NCI-H2196 treated with DMSO at 0.1 percent for 48 hours (cell line): ENCODE measurements around the gene FBXO8.
"Not testable (repeated sequence)": the region's sequence is repeated elsewhere in the genome, so short reads cannot be mapped to it uniquely, and the experiment has no call there.

ENCODE experiments used
- DNase-seq: peaks from one replicate; lab custom pipeline; 2025; ENCODE audit not compliant: unreplicated experiment; lab: John Stamatoyannopoulos, UW

FBXO8 gene

GRCh38 chr4:174284487-174284886, 1.0 kb upstream of the FBXO8 start:
- no peak for DNase-seq

- DNase-seq: peak; percentile 40
Observed at GRCh38 chr4:174282836-174283506, 496 bp downstream of the FBXO8 start.

GRCh38 chr4:174281901-174282300, 1.6 kb downstream of the FBXO8 start:
- DNase-seq: no peak

- no peak for DNase-seq
Observed at GRCh38 chr4:174281182-174281737, 2.2 kb downstream of the FBXO8 start.

GRCh38 chr4:174279433-174280155, 3.9 kb downstream of the FBXO8 start:
- DNase-seq: no peak

- no peak for DNase-seq
Observed at GRCh38 chr4:174278467-174278866, 5.0 kb downstream of the FBXO8 start.

GRCh38 chr4:174277433-174277832, 6.0 kb downstream of the FBXO8 start:
- DNase-seq: no peak

GRCh38 chr4:174275101-174275500, 8.4 kb downstream of the FBXO8 start:
- no peak for DNase-seq

GRCh38 chr4:174274436-174274835, 9.0 kb downstream of the FBXO8 start:
- no peak for DNase-seq

- DNase-seq: no peak
Observed at GRCh38 chr4:174273930-174274329, 9.5 kb downstream of the FBXO8 start.

GRCh38 chr4:174266416-174266815, 17.1 kb downstream of the FBXO8 start:
- no peak for DNase-seq

- DNase-seq: no peak
Observed at GRCh38 chr4:174265916-174266315, 17.6 kb downstream of the FBXO8 start.

- no peak for DNase-seq
Observed at GRCh38 chr4:174263445-174263736, 20.1 kb downstream of the FBXO8 start.

GRCh38 chr4:174262624-174263444, 20.6 kb downstream of the FBXO8 start:
- DNase-seq: no peak

GRCh38 chr4:174261432-174261831, 22.0 kb downstream of the FBXO8 start:
- DNase-seq: not testable (repeated sequence)

GRCh38 chr4:174260099-174260498, 23.4 kb downstream of the FBXO8 start:
- DNase-seq: no peak

GRCh38 chr4:174259580-174259979, 23.9 kb downstream of the FBXO8 start:
- no peak for DNase-seq

GRCh38 chr4:174256277-174256713, 27.2 kb downstream of the FBXO8 start:
- no peak for DNase-seq

GRCh38 chr4:174255786-174256185, 27.7 kb downstream of the FBXO8 start:
- no peak for DNase-seq

- no peak for DNase-seq
Observed at GRCh38 chr4:174255374-174255773, 28.1 kb downstream of the FBXO8 start.

GRCh38 chr4:174254613-174255012, 28.9 kb downstream of the FBXO8 start:
- DNase-seq: no peak

GRCh38 chr4:174252412-174252811, 31.1 kb downstream of the FBXO8 start:
- DNase-seq: no peak
